Astrocyte of the hippocampus (primary cell): ENCODE data around the gene PRIMPOL.
"Not testable (repeated sequence)": the region's sequence is repeated elsewhere in the genome, so short reads cannot be mapped to it uniquely, and the experiment has no call there.

Source experiments
- DNase-seq: peaks from one replicate; pipeline ENCODE4 v3.0.0; 2011; ENCODE audit warnings: low read depth, low spot score

PRIMPOL gene

GRCh38 chr4:184706453-184706852 is 56.9 kb downstream of the PRIMPOL start:
- DNase-seq = no peak

GRCh38 chr4:184712322-184712721 is 62.8 kb downstream of the PRIMPOL start:
- no peak for DNase-seq

- DNase-seq = no peak
Observed at GRCh38 chr4:184713887-184714286, 64.3 kb downstream of the PRIMPOL start.

- no peak for DNase-seq
Observed at GRCh38 chr4:184715526-184715925, 66.0 kb downstream of the PRIMPOL start.

- no peak for DNase-seq
Observed at GRCh38 chr4:184719407-184719806, 69.9 kb downstream of the PRIMPOL start.

- no peak for DNase-seq
Observed at GRCh38 chr4:184721254-184721653, 71.7 kb downstream of the PRIMPOL start.

- DNase-seq = no peak
Observed at GRCh38 chr4:184722798-184723197, 73.3 kb downstream of the PRIMPOL start.

- DNase-seq = no peak
Observed at GRCh38 chr4:184727430-184727829, 77.9 kb downstream of the PRIMPOL start.

- DNase-seq = peak; percentile 55
Observed at GRCh38 chr4:184728858-184729257, 79.3 kb downstream of the PRIMPOL start.

GRCh38 chr4:184729946-184730345 is 80.4 kb downstream of the PRIMPOL start:
- DNase-seq = peak; percentile 34

GRCh38 chr4:184731056-184731455 is 81.5 kb downstream of the PRIMPOL start:
- DNase-seq = no peak

- DNase-seq = peak; percentile 44
Observed at GRCh38 chr4:184732126-184732525, 82.6 kb downstream of the PRIMPOL start.

GRCh38 chr4:184733654-184734524 is 84.4 kb downstream of the PRIMPOL start, which contains the start of gene CENPU:
Gene CENPU (minus strand): TSS chr4:184734096. CDS start chr4:184734062, 34 bp downstream.
- peak; percentile 99 for DNase-seq

GRCh38 chr4:184734758-184735157 is 85.2 kb downstream of the PRIMPOL start:
- DNase-seq = no peak

- not testable (repeated sequence) for DNase-seq
Observed at GRCh38 chr4:184739575-184739974, 90.0 kb downstream of the PRIMPOL start.

- no peak for DNase-seq
Observed at GRCh38 chr4:184740980-184741391, 91.4 kb downstream of the PRIMPOL start.

- DNase-seq = not testable (repeated sequence)
Observed at GRCh38 chr4:184741651-184742050, 92.1 kb downstream of the PRIMPOL start.

- no peak for DNase-seq
Observed at GRCh38 chr4:184743650-184744049, 94.1 kb downstream of the PRIMPOL start.

GRCh38 chr4:184744236-184744635 is 94.7 kb downstream of the PRIMPOL start:
- no peak for DNase-seq
